Forelimb muscle (tissue), 1 donor: ENCODE data around the gene TAF11L5. TPM values are rescaled to one million over a fixed set of nuclear protein-coding genes. Genes with fewer than 3 reads are reported as not detected.

Experiments used
- polyA plus RNA-seq: library from polyadenylated mRNA; unstranded; fragments of 120-200 nt; gene quantifications from one replicate; pipeline ENCODE4 v1.2.1, GENCODE V29; 2013; ENCODE audit not compliant: insufficient read length

TAF11L5 gene
- polyA plus RNA-seq, 1 donor, result not detected

Other genes starting within 250 kb of the TAF11L5 start
- gene TAF11L2, start 27.0 kb upstream of the TAF11L5 start, polyA plus RNA-seq, result not detected
- not detected for gene TAF11L3, start 6.9 kb upstream of the TAF11L5 start, polyA plus RNA-seq
- gene TAF11L4, start 3.4 kb upstream of the TAF11L5 start, polyA plus RNA-seq, result not detected
- not detected for gene TAF11L6, start 3.4 kb downstream of the TAF11L5 start, polyA plus RNA-seq
- not detected for gene TAF11L7, start 60.5 kb downstream of the TAF11L5 start, polyA plus RNA-seq
- not detected for gene TAF11L8, start 65.7 kb downstream of the TAF11L5 start, polyA plus RNA-seq
- gene TAF11L9, start 69.2 kb downstream of the TAF11L5 start, polyA plus RNA-seq, result not detected
- gene TAF11L10, start 72.6 kb downstream of the TAF11L5 start, polyA plus RNA-seq, result not detected
- not detected for gene TAF11L11, start 78.9 kb downstream of the TAF11L5 start, polyA plus RNA-seq
- not detected for gene TAF11L12, start 85.2 kb downstream of the TAF11L5 start, polyA plus RNA-seq
- gene TAF11L13, start 106.9 kb downstream of the TAF11L5 start, polyA plus RNA-seq, result not detected
- gene TAF11L14, start 109.2 kb downstream of the TAF11L5 start, polyA plus RNA-seq, result not detected